MM.1S (cell line): ENCODE results near the gene EHBP1L1.

Experiments used
- DNase-seq: peaks from one replicate; pipeline ENCODE4 v3.0.0-alpha.2; 2015
- H2AFZ ChIP-seq: fragments of 300-600 bp; sonication (generic); 2 replicates; pipeline ENCODE4 v1.6.0; 2016; ENCODE audit warnings: antibody characterized with exemption, low read length
- H3F3A ChIP-seq: fragments of 300-600 bp; sonication (generic); 2 replicates; pipeline ENCODE4 v1.6.1; 2016; ENCODE audit warnings: mild to moderate bottlenecking, antibody characterized with exemption, low read length, moderate library complexity, mixed read lengths; ENCODE audit not compliant: insufficient read depth
- H3K27ac ChIP-seq: fragments of 300-600 bp; sonication (generic); 2 replicates; pipeline ENCODE4 v1.5.1; 2016; ENCODE audit warnings: mild to moderate bottlenecking, low read length
- H3K27me3 ChIP-seq: fragments of 300-600 bp; sonication (generic); replicated peaks from 2 replicates; pipeline ENCODE4 v1.6.0; 2016; ENCODE audit warnings: low read length; ENCODE audit not compliant: insufficient read depth
- H3K36me3 ChIP-seq: fragments of 300-600 bp; sonication (generic); replicated peaks from 2 replicates; pipeline ENCODE4 v1.6.1; 2016; ENCODE audit warnings: mild to moderate bottlenecking, low read length, mixed read lengths; ENCODE audit not compliant: insufficient read depth
- H3K4me1 ChIP-seq: fragments of 300-600 bp; sonication (generic); 2 replicates; pipeline ENCODE4 v1.6.1; 2016; ENCODE audit warnings: low read length, mixed read lengths
- H3K4me2 ChIP-seq: fragments of 300-600 bp; sonication (generic); 2 replicates; pipeline ENCODE4 v1.6.0; 2016; ENCODE audit warnings: low read depth, low read length
- H3K4me3 ChIP-seq: fragments of 300-600 bp; sonication (generic); 2 replicates; pipeline ENCODE4 v1.5.1; 2016; ENCODE audit warnings: low read length, mixed read lengths
- H3K79me2 ChIP-seq: fragments of 300-600 bp; sonication (generic); 2 replicates; pipeline ENCODE4 v1.6.1; 2016; ENCODE audit warnings: mixed run types, low read length, mixed read lengths
- H3K9ac ChIP-seq: fragments of 300-600 bp; sonication (generic); 2 replicates; pipeline ENCODE4 v1.6.1; 2016; ENCODE audit warnings: low read length, mixed read lengths
- H3K9me2 ChIP-seq: fragments of 300-600 bp; sonication (generic); replicated peaks from 2 replicates; pipeline ENCODE4 v1.6.1; 2016; ENCODE audit warnings: mild to moderate bottlenecking, low read length, mixed read lengths; ENCODE audit not compliant: insufficient read depth
- H3K9me3 ChIP-seq: fragments of 300-600 bp; sonication (generic); replicated peaks from 2 replicates; pipeline ENCODE4 v1.6.1; 2016; ENCODE audit warnings: mild to moderate bottlenecking, low read length, mixed read lengths; ENCODE audit not compliant: insufficient read depth
- H4K20me1 ChIP-seq: fragments of 300-600 bp; sonication (generic); 2 replicates; pipeline ENCODE4 v1.6.1; 2016; ENCODE audit warnings: mild to moderate bottlenecking, low read length, moderate library complexity, mixed read lengths; ENCODE audit not compliant: insufficient read depth
- EZH2 ChIP-seq: fragments of 300-600 bp; sonication (generic); optimal IDR thresholded peaks from 2 replicates; pipeline ENCODE3; 2017; ENCODE audit warnings: low read depth, mild to moderate bottlenecking, antibody characterized with exemption, low read length, mixed read lengths
- EZH2phosphoT487 ChIP-seq: fragments of 300-600 bp; sonication (generic); IDR thresholded peaks from 2 replicates; pipeline ENCODE4 v1.6.1; 2018; ENCODE audit warnings: antibody characterized with exemption, low read length
- TF ChIP-seq, protein P1 (sequence below): fragments of 300-600 bp; sonication (generic); IDR thresholded peaks from 2 replicates; pipeline ENCODE4 v1.5.1; 2016; ENCODE audit warnings: antibody characterized with exemption, low read length, mixed read lengths

Gene EHBP1L1

DNA sequence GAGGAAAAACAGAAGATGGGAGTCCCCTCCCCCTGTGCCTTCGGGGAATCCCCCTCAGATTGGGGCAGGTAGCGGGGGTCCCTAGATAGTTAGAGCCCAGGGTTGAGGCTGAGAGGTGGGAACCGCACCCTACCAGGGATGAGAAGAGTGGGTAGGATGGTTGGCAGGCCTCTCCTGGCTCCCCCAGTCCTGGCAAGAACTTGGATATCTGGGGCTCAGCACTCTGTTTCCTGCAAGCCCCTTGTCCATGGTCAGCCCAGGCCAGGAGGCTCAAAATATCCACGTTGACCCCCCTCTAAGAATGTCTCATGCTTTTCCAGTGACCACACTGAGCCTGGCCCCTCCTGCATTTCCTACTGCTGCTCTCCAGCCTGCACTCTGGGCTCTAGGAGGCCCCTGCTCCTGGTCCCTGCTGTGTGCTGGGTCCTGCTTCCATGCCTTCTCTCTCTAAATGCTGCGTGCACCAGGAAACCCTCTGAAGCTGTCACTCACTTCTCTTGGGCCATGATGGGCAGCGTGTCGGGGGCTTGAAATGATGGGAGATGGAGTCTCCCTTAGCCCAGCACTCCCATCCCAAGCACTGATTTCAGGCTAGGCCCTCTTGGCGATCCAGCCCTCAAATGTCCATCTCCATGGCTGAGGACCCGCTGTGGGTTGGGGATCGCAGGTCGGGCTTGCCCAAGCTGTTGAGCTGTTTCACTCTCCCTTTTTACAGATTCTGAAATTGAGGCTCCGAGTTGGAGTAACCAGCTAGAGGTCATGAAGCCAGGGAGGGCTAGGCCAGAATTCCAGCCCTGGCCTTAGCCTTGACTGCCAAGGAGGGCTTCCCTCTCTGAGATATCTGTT, 36.1 kb downstream of the EHBP1L1 start:
- H3K27ac ChIP-seq: no peak overlapping the region

DNA sequence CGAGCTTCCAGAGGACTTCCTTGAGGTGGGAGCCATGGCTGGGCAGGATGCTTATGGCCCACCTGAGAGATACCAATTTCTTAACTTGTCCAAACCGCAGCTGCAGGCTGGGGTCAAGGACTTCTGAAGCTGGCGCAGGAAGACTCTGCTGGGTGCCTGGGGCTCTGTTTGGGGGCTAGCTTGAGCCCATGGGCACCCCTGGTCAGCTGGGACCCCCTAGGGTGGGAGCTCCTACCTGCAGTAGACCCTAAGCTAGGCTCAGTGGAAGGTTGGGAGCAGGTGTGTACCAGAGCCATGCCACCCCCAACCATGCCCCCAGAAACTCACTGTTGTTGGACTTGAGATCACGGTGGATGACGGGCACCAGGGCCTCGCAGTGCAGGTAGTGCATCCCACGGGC, 36.8 kb downstream of the EHBP1L1 start:
- Histone ChIP-seq H3F3A (0 out of 2 replicates have a peak, but pooled peaks cover 5% of the 10 kb centered on the region), H3K27ac (no peak overlapping the region), H3K9ac (no peak overlapping the region; the same call in 1 of the 2 replicates), H3K27me3 (no peaks in the 10 kb centered on the region), H3K4me3 (peak overlapping the region; percentile 65; the same call in 1 of the 2 replicates), H2AFZ (no peak overlapping the region), H3K36me3 (no peaks in the 10 kb centered on the region), H3K4me1 (peaks cover 17% of the 10 kb centered on the region), H3K4me2 (peak overlapping the region; percentile 92), H4K20me1 (no peaks in the 10 kb centered on the region), H3K9me2 (no peaks in the 10 kb centered on the region), H3K9me3 (no peaks in the 10 kb centered on the region), H3K79me2 (peaks cover 76% of the 10 kb centered on the region)
- TF ChIP-seq EZH2phosphoT487: no peak
- TF ChIP-seq EZH2: no peak
- TF ChIP-seq, protein P1, sequence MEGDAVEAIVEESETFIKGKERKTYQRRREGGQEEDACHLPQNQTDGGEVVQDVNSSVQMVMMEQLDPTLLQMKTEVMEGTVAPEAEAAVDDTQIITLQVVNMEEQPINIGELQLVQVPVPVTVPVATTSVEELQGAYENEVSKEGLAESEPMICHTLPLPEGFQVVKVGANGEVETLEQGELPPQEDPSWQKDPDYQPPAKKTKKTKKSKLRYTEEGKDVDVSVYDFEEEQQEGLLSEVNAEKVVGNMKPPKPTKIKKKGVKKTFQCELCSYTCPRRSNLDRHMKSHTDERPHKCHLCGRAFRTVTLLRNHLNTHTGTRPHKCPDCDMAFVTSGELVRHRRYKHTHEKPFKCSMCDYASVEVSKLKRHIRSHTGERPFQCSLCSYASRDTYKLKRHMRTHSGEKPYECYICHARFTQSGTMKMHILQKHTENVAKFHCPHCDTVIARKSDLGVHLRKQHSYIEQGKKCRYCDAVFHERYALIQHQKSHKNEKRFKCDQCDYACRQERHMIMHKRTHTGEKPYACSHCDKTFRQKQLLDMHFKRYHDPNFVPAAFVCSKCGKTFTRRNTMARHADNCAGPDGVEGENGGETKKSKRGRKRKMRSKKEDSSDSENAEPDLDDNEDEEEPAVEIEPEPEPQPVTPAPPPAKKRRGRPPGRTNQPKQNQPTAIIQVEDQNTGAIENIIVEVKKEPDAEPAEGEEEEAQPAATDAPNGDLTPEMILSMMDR: no peak
- no peak for DNase-seq

More for the DNA sequence above, 36.1 kb downstream of the EHBP1L1 start:
- H3K36me3 ChIP-seq: no peaks in the 10 kb centered on the region
- TF ChIP-seq EZH2phosphoT487 (no peak), EZH2 (no peak)
- TF ChIP-seq, protein P1: no peak
- H3K4me2 ChIP-seq: peak overlapping the region; percentile 92; the same call in 1 of the 2 replicates
- H3K9me2 ChIP-seq: no peaks in the 10 kb centered on the region
- H2AFZ ChIP-seq: no peak overlapping the region
- H4K20me1 ChIP-seq: no peaks in the 10 kb centered on the region
- H3K9ac ChIP-seq: no peak overlapping the region
- 0 out of 2 replicates have a peak, but pooled peaks cover 5% of the 10 kb centered on the region for H3F3A ChIP-seq
- H3K9me3 ChIP-seq: no peaks in the 10 kb centered on the region
- peaks cover 11% of the 10 kb centered on the region for H3K4me1 ChIP-seq
- H3K27me3 ChIP-seq: no peaks in the 10 kb centered on the region
- no peak overlapping the region for H3K4me3 ChIP-seq
- peaks cover 69% of the 10 kb centered on the region for H3K79me2 ChIP-seq
- no peak for DNase-seq

GRCh38 chr11:65613091-65613928, 37.5 kb downstream of the EHBP1L1 start:
- Histone ChIP-seq H3K27me3 (no peaks in the 10 kb centered on the region), H3F3A (0 out of 2 replicates have a peak, but pooled peaks cover 5% of the 10 kb centered on the region), H2AFZ (peak overlapping the region; percentile 51), H3K4me3 (peak overlapping the region; percentile 65), H3K9me2 (no peaks in the 10 kb centered on the region), H3K4me1 (peaks cover 17% of the 10 kb centered on the region), H4K20me1 (no peaks in the 10 kb centered on the region), H3K9me3 (no peaks in the 10 kb centered on the region), H3K27ac (peak overlapping the region; percentile 76; the same call in 1 of the 2 replicates), H3K79me2 (peaks cover 80% of the 10 kb centered on the region), H3K4me2 (peak overlapping the region; percentile 92), H3K9ac (peak overlapping the region; percentile 93), H3K36me3 (no peaks in the 10 kb centered on the region)
- no peak for TF ChIP-seq EZH2
- DNase-seq: peak; percentile 20
